A549 (cell line): ENCODE results near the gene RAB37. TPM values are rescaled to one million over a fixed set of nuclear protein-coding genes. Genes with fewer than 3 reads are reported as not detected.

ENCODE experiments used
- ATAC-seq, 2 experiments: fragments of 200-7000 bp in 1 of 2; fragments of >200 bp in 1 of 2; cut with Nextera tagmentation in 1 of 2; cut with Tn5 transposase in 1 of 2; 3 replicates each; pipeline versions ENCODE4 v1.8.0 to v1.9.1; 2018 to 2020; ENCODE audit warnings: mild to moderate bottlenecking in 1 of 2, moderate library complexity in 1 of 2
- CTCF ChIA-PET: fragments of 300-600 bp; sonication (Branson Sonifier 250); formaldehyde crosslinking; extraction: SDS; loops from one replicate; lab custom pipeline; 2021; ENCODE audit warnings: antibody characterized with exemption, inconsistent platforms; lab: Yijun Ruan, JAX
- POLR2A ChIA-PET: fragments of 350-600 bp; formaldehyde crosslinking; extraction: SDS; loops from one replicate; lab custom pipeline; 2021; ENCODE audit warnings: antibody characterized with exemption, inconsistent platforms; lab: Yijun Ruan, JAX
- DNase-seq, 2 experiments: peaks; one replicate each; pipeline versions ENCODE4 v3.0.0 to v3.0.0-alpha.2; 2011 to 2016; ENCODE audit warnings: low read depth in 1 of 2, low spot score in 1 of 2
- FAIRE-seq: peaks from 2 replicates; lab custom pipeline; 2011; peaks lifted over from hg19 to GRCh38; lab: Jason Lieb, UNC
- H3K27ac ChIP-seq, 2 experiments: fragments of >200 bp; sonication (Bioruptor Twin); formaldehyde crosslinking; 3 replicates each; pipeline ENCODE4 v1.5.1; 2016 to 2017
- H3K4me1 ChIP-seq: fragments of >200 bp; sonication (Bioruptor Twin); formaldehyde crosslinking; 3 replicates; pipeline ENCODE4 v1.6.1; 2016
- H3K4me2 ChIP-seq: fragments of >200 bp; sonication (Bioruptor Twin); formaldehyde crosslinking; 3 replicates; pipeline ENCODE4 v1.6.1; 2016
- H3K4me3 ChIP-seq: fragments of >200 bp; sonication (Bioruptor Twin); formaldehyde crosslinking; 3 replicates; pipeline ENCODE4 v1.5.1; 2016
- H3K9me3 ChIP-seq: fragments of >200 bp; sonication (Bioruptor Twin); formaldehyde crosslinking; 3 replicates; pipeline ENCODE4 v1.6.1; 2016
- ATOH8 ChIP-seq: fragments of 250-450 bp; sonication (Bioruptor Pico); IDR thresholded peaks from 2 replicates; pipeline ENCODE4 v1.5.0; 2020; ENCODE audit warnings: low read depth, mild to moderate bottlenecking, moderate library complexity
- CEBPB ChIP-seq, 2 experiments: fragments of >200 bp in 1 of 2; sonication (Bioruptor Twin) in 1 of 2; formaldehyde crosslinking in 1 of 2; IDR thresholded peaks; 2 replicates each; pipeline ENCODE4 v1.6.1; 2012 to 2016
- CHD2 ChIP-seq: fragments of 150-350 bp; IDR thresholded peaks from 2 replicates; pipeline ENCODE4 v1.6.1; 2014; ENCODE audit warnings: low read length; ENCODE audit not compliant: partially characterized antibody
- CTCF ChIP-seq: fragments of >200 bp; sonication (Bioruptor Twin); formaldehyde crosslinking; IDR thresholded peaks from 3 replicates; pipeline ENCODE4 v1.5.1; 2016
- EHF ChIP-seq: fragments of 250-450 bp; sonication (Bioruptor Pico); IDR thresholded peaks from 2 replicates; pipeline ENCODE4 v1.5.0; 2020; ENCODE audit warnings: mild to moderate bottlenecking
- EHMT2 ChIP-seq: fragments of 200-600 bp; sonication (generic); IDR thresholded peaks from 2 replicates; pipeline ENCODE4 v1.6.1; 2016; ENCODE audit warnings: antibody characterized with exemption, low read depth, mild to moderate bottlenecking, moderate library complexity
- EP300 ChIP-seq, 2 experiments: fragments of >200 bp; sonication (Bioruptor Twin); formaldehyde crosslinking; IDR thresholded peaks; 2 replicates in 1 of 2; 3 replicates in 1 of 2; pipeline ENCODE4 v1.6.1; 2016 to 2017
- ESRRA ChIP-seq: fragments of 150-350 bp; IDR thresholded peaks from 2 replicates; pipeline ENCODE4 v1.6.1; 2014; ENCODE audit warnings: mild to moderate bottlenecking, low read length, borderline replicate concordance
- GATA3 ChIP-seq: IDR thresholded peaks from 2 replicates; pipeline ENCODE4 v1.6.1; 2012; ENCODE audit warnings: borderline replicate concordance
- JUNB ChIP-seq: fragments of >200 bp; sonication (Bioruptor Twin); formaldehyde crosslinking; IDR thresholded peaks from 2 replicates; pipeline ENCODE4 v1.6.1; 2016
- KDM1A ChIP-seq: fragments of 200-600 bp; sonication (generic); IDR thresholded peaks from 2 replicates; pipeline ENCODE4 v1.6.1; 2016; ENCODE audit warnings: low read depth, mild to moderate bottlenecking
- MAFK ChIP-seq: fragments of 450-650 bp; IDR thresholded peaks from 2 replicates; pipeline ENCODE4 v1.6.1; 2014; ENCODE audit not compliant: partially characterized antibody
- NFE2L2 ChIP-seq: fragments of 150-350 bp; conservative IDR thresholded peaks from 2 replicates; pipeline ENCODE4 v1.6.1; 2014; ENCODE audit warnings: low read length
- RAD21 ChIP-seq, 2 experiments: fragments of >200 bp in 1 of 2; sonication (Bioruptor Twin) in 1 of 2; formaldehyde crosslinking in 1 of 2; IDR thresholded peaks in 1 of 2; conservative IDR thresholded peaks in 1 of 2; 2 replicates in 1 of 2; 3 replicates in 1 of 2; pipeline ENCODE4 v1.6.1; 2012 to 2018; ENCODE audit warnings: inconsistent platforms in 1 of 2
- SMC3 ChIP-seq: fragments of >200 bp; sonication (Bioruptor Twin); formaldehyde crosslinking; IDR thresholded peaks from 3 replicates; pipeline ENCODE4 v1.6.1; 2018; ENCODE audit warnings: inconsistent platforms
- SREBF2 ChIP-seq: fragments of 450-650 bp; IDR thresholded peaks from 2 replicates; pipeline ENCODE4 v1.6.1; 2014; ENCODE audit warnings: mild to moderate bottlenecking, moderate library complexity
- WGBS: methylation state at CpG from one replicate; pipeline ENCODE4 v1.1.6; 2017; ENCODE audit errors: missing lambda C conversion rate; 5-methylcytosine and 5-hydroxymethylcytosine counted together
- polyA plus RNA-seq, 4 experiments: library from polyadenylated mRNA; depleted of rRNA in 3 of 4; stranded (reverse); fragments of >200 nt; fragmentation: RNase III in 1 of 4; extraction: RNeasy Plus Mini Kit Qiagen cat#74134 plus additional on column Dnase treatment in 1 of 4; gene quantifications; 2 replicates in 3 of 4; 3 replicates in 1 of 4; pipeline ENCODE4 v1.2.3, GENCODE V29; 2011 to 2017

RAB37 gene
- polyA plus RNA-seq, 2 of the 4 experiments (the other 2 are of a cell fraction) = 2.4 to 15.8 TPM

GRCh38 chr17:74732042-74732867, 4.8 kb upstream of the RAB37 start:
- H3K9me3 ChIP-seq = peaks cover 7% of the 10 kb centered on the region
- 51% methylated on average over 12 of the region's 12 CpGs for WGBS
- POLR2A ChIA-PET = no interaction called here
- TF ChIP-seq CHD2 = no peak
- ATAC-seq (no peak), FAIRE-seq (no peak), DNase-seq (no peak)
- H3K4me3 ChIP-seq = no peak overlapping the region
- CTCF ChIA-PET = interaction anchor here (1.0 kb wide), 1 partner anchor 352 kb away, joined by 3 read pairs; no protein-coding TSS in a partner anchor
- no peak overlapping the region for H3K4me2 ChIP-seq
- H3K27ac ChIP-seq = no peak overlapping the region
- peaks cover 14% of the 10 kb centered on the region; the same call in 2 of the 3 replicates for H3K4me1 ChIP-seq

- peaks cover 7% of the 10 kb centered on the region for H3K9me3 ChIP-seq
- DNase-seq (no peak), ATAC-seq (no peak), FAIRE-seq (no peak)
- TF ChIP-seq EP300 (IDR thresholded peaks at IDR 0.05) (no peak), KDM1A (no peak)
- H3K4me1 ChIP-seq = peaks cover 27% of the 10 kb centered on the region
- no peak overlapping the region for H3K4me3 ChIP-seq
- H3K4me2 ChIP-seq = no peak overlapping the region
- ChIA-PET CTCF (interaction anchor here (5.9 to 6.5 kb wide), 2 partner anchors 13 to 77 kb away, joined by 65 to 145 read pairs; partner anchors contain the start of gene NHERF1), POLR2A (no interaction called here)
- no peak overlapping the region for H3K27ac ChIP-seq
- 37% methylated on average over 9 of the region's 9 CpGs for WGBS
Observed at GRCh38 chr17:74733365-74734122, 3.5 kb upstream of the RAB37 start.

- TF ChIP-seq ATOH8 (CRISPR knock-in tag) (no peak), EHMT2 (no peak), CHD2 (no peak), SREBF2 (no peak), JUNB (no peak), RAD21 (conservative IDR thresholded peaks at IDR 0.05 in 1 of 2, IDR thresholded peaks at IDR 0.05 in 1 of 2) (no peak)
- TF ChIP-seq, all 56 proteins: peak for 0
- Histone ChIP-seq H3K4me3 (no peak overlapping the region), H3K4me1 (peaks cover 34% of the 10 kb centered on the region), H3K4me2 (no peak overlapping the region), H3K9me3 (peaks cover under 1% of the 10 kb centered on the region; the same call in 1 of the 3 replicates), H3K27ac (no peak overlapping the region)
- FAIRE-seq = no peak
- ChIA-PET CTCF (interaction anchor here (0.7 to 6.5 kb wide), 5 partner anchors 12 to 355 kb away, joined by 3 to 145 read pairs (median 28); partner anchors contain the start of gene NHERF1), POLR2A (interaction anchor here (0.6 kb wide), 1 partner anchor 27 kb away, joined by 5 read pairs; no protein-coding TSS in a partner anchor)
- 85% methylated on average over 3 of the region's 3 CpGs for WGBS
- no peak for ATAC-seq
- no peak for DNase-seq
Observed at GRCh38 chr17:74734256-74734655, 2.8 kb upstream of the RAB37 start.

GRCh38 chr17:74737299-74738050, 419 bp downstream of the RAB37 start:
- DNase-seq (peak; percentile 72 to 80), ATAC-seq (peak; percentile 31 to 58), FAIRE-seq (no peak)
- Histone ChIP-seq H3K4me2 (peak overlapping the region; percentile 86), H3K4me1 (peaks cover 42% of the 10 kb centered on the region), H3K27ac (peak overlapping the region; percentile 54 to 83), H3K4me3 (peak overlapping the region; percentile 40), H3K9me3 (no peaks in the 10 kb centered on the region)
- no peak for TF ChIP-seq ESRRA
- no peak for TF ChIP-seq EHF (CRISPR knock-in tag)
- TF ChIP-seq MAFK = no peak
- TF ChIP-seq SMC3 = peak; percentile 50
- TF ChIP-seq JUNB = no peak
- no peak for TF ChIP-seq NFE2L2
- no peak for TF ChIP-seq CEBPB (IDR thresholded peaks at IDR 0.05)
- no peak for TF ChIP-seq GATA3
- TF ChIP-seq EP300 (IDR thresholded peaks at IDR 0.05) = no peak
- peak; percentile 44; the same call in 2 of the 3 replicates for TF ChIP-seq CTCF
- peak; percentile 27 to 40; a peak in 1 of 5 replicates for TF ChIP-seq RAD21 (conservative IDR thresholded peaks at IDR 0.05 in 1 of 2, IDR thresholded peaks at IDR 0.05 in 1 of 2)
- 14% methylated on average over 34 of the region's 38 CpGs for WGBS
- ChIA-PET CTCF (interaction anchor here (0.6 to 7.8 kb wide), 43 partner anchors 9 to 370 kb away, joined by 3 to 145 read pairs (median 4); partner anchors contain the start of genes CD300H, GPR142, NAT9 and NHERF1), POLR2A (interaction anchor here (0.7 to 1.6 kb wide), 3 partner anchors 9 to 80 kb away, joined by 4 to 8 read pairs (median 5); no protein-coding TSS in a partner anchor)
